ENCODE data around the gene HTD2. TPM values are rescaled to one million over a fixed set of nuclear protein-coding genes. Genes with fewer than 3 reads are reported as not detected.

HTD2 gene
- total RNA-seq, 1 experiment from 2014 or later: 6.8 TPM

- peak overlapping the region; percentile 79 for H3K4me3 ChIP-seq
- DNase-seq (ENCODE audit: low read depth in 1 of 2, low spot score in 2 of 2): peak; percentile 47 to 48
- peaks cover 46% of the 10 kb centered on the region for H3K36me3 ChIP-seq
- H3K4me1 ChIP-seq (replicated peaks): peaks cover 4% of the 10 kb centered on the region
- H3K27me3 ChIP-seq (replicated peaks): no peaks in the 10 kb centered on the region
- no peaks in the 10 kb centered on the region for H3K9me3 ChIP-seq (replicated peaks)
- H3K27ac ChIP-seq: no peak overlapping the region
These were observed 1.4 kb downstream of the HTD2 start for GRCh38 chr3:58307639-58308215.

- Histone ChIP-seq H3K4me3 (no peak overlapping the region), H3K36me3 (peaks cover 56% of the 10 kb centered on the region), H3K27me3 (replicated peaks) (no peaks in the 10 kb centered on the region), H3K27ac (no peak overlapping the region), H3K9me3 (replicated peaks) (no peaks in the 10 kb centered on the region), H3K4me1 (replicated peaks) (peaks cover 4% of the 10 kb centered on the region)
- no peak for DNase-seq (ENCODE audit: low read depth in 1 of 2, low spot score in 2 of 2)
These were observed 2.4 kb downstream of the HTD2 start for GRCh38 chr3:58308728-58309127.

- Histone ChIP-seq H3K27ac (no peak overlapping the region), H3K4me1 (replicated peaks) (no peaks in the 10 kb centered on the region), H3K4me3 (no peak overlapping the region), H3K27me3 (replicated peaks) (no peaks in the 10 kb centered on the region), H3K36me3 (peaks cover 74% of the 10 kb centered on the region), H3K9me3 (replicated peaks) (no peaks in the 10 kb centered on the region)
- DNase-seq (ENCODE audit: low read depth in 1 of 2, low spot score in 2 of 2): no peak
These were observed 11.5 kb downstream of the HTD2 start for GRCh38 chr3:58317811-58318210.

GRCh38 chr3:58321791-58322190 is 15.5 kb downstream of the HTD2 start:
- H3K27ac ChIP-seq: no peak overlapping the region
- H3K9me3 ChIP-seq (replicated peaks): no peaks in the 10 kb centered on the region
- peaks cover 10% of the 10 kb centered on the region for H3K4me1 ChIP-seq (replicated peaks)
- H3K4me3 ChIP-seq: no peak overlapping the region
- no peak for DNase-seq (ENCODE audit: low read depth in 1 of 2, low spot score in 2 of 2)
- H3K36me3 ChIP-seq: peaks cover 39% of the 10 kb centered on the region
- H3K27me3 ChIP-seq (replicated peaks): no peaks in the 10 kb centered on the region

GRCh38 chr3:58322793-58323192 is 16.5 kb downstream of the HTD2 start:
- H3K27me3 ChIP-seq (replicated peaks): no peaks in the 10 kb centered on the region

GRCh38 chr3:58323529-58324390 is 17.4 kb downstream of the HTD2 start:
- H3K4me1 ChIP-seq (replicated peaks): peaks cover 10% of the 10 kb centered on the region
- H3K36me3 ChIP-seq: peaks cover 21% of the 10 kb centered on the region
- no peak overlapping the region for H3K4me3 ChIP-seq
- no peak for DNase-seq (ENCODE audit: low read depth in 1 of 2, low spot score in 2 of 2)
- no peaks in the 10 kb centered on the region for H3K9me3 ChIP-seq (replicated peaks)
- no peaks in the 10 kb centered on the region for H3K27me3 ChIP-seq (replicated peaks)
- no peak overlapping the region for H3K27ac ChIP-seq

More at GRCh38 chr3:58322793-58323192, 16.5 kb downstream of the HTD2 start:
- Histone ChIP-seq H3K27ac (no peak overlapping the region), H3K36me3 (peaks cover 29% of the 10 kb centered on the region), H3K4me3 (no peak overlapping the region), H3K4me1 (replicated peaks) (peaks cover 10% of the 10 kb centered on the region), H3K9me3 (replicated peaks) (no peaks in the 10 kb centered on the region)
- no peak for DNase-seq (ENCODE audit: low read depth in 1 of 2, low spot score in 2 of 2)

GRCh38 chr3:58324391-58325390 is 18.4 kb downstream of the HTD2 start:
- H3K27me3 ChIP-seq (replicated peaks): no peaks in the 10 kb centered on the region
- peaks cover 13% of the 10 kb centered on the region for H3K36me3 ChIP-seq
- no peaks in the 10 kb centered on the region for H3K9me3 ChIP-seq (replicated peaks)
- no peak overlapping the region for H3K4me3 ChIP-seq
- peaks cover 10% of the 10 kb centered on the region for H3K4me1 ChIP-seq (replicated peaks)
- no peak for DNase-seq (ENCODE audit: low read depth in 1 of 2, low spot score in 2 of 2)
- H3K27ac ChIP-seq: no peak overlapping the region

- peaks cover 10% of the 10 kb centered on the region for H3K4me1 ChIP-seq (replicated peaks)
- peak in 1 of 2 experiments; percentile 26 for DNase-seq (ENCODE audit: low read depth in 1 of 2, low spot score in 2 of 2)
- H3K4me3 ChIP-seq: no peak overlapping the region
- no peaks in the 10 kb centered on the region for H3K9me3 ChIP-seq (replicated peaks)
- no peak overlapping the region for H3K27ac ChIP-seq
- H3K27me3 ChIP-seq (replicated peaks): no peaks in the 10 kb centered on the region
- peaks cover 9% of the 10 kb centered on the region for H3K36me3 ChIP-seq
These were observed 19.2 kb downstream of the HTD2 start for GRCh38 chr3:58325525-58325992.

GRCh38 chr3:58326267-58326900 is 20.1 kb downstream of the HTD2 start:
- H3K9me3 ChIP-seq (replicated peaks): no peaks in the 10 kb centered on the region
- H3K4me3 ChIP-seq: no peak overlapping the region
- peaks cover 3% of the 10 kb centered on the region for H3K36me3 ChIP-seq
- DNase-seq (ENCODE audit: low read depth in 1 of 2, low spot score in 2 of 2): no peak
- H3K4me1 ChIP-seq (replicated peaks): peaks cover 10% of the 10 kb centered on the region
- H3K27ac ChIP-seq: no peak overlapping the region
- no peaks in the 10 kb centered on the region for H3K27me3 ChIP-seq (replicated peaks)

GRCh38 chr3:58329150-58329921 is 23.0 kb downstream of the HTD2 start:
- peaks cover 5% of the 10 kb centered on the region; the same call in 1 of the 2 replicates for H3K9me3 ChIP-seq (replicated peaks)
- H3K36me3 ChIP-seq: peaks cover 5% of the 10 kb centered on the region; the same call in 1 of the 2 replicates
- H3K4me1 ChIP-seq (replicated peaks): peaks cover 28% of the 10 kb centered on the region
- H3K27ac ChIP-seq: no peak overlapping the region
- no peak overlapping the region for H3K4me3 ChIP-seq
- H3K27me3 ChIP-seq (replicated peaks): no peaks in the 10 kb centered on the region
- DNase-seq (ENCODE audit: low read depth in 1 of 2, low spot score in 2 of 2): no peak

- Histone ChIP-seq H3K9me3 (replicated peaks) (peaks cover 5% of the 10 kb centered on the region; the same call in 1 of the 2 replicates), H3K27ac (no peak overlapping the region), H3K4me1 (replicated peaks) (peaks cover 34% of the 10 kb centered on the region), H3K36me3 (peaks cover 5% of the 10 kb centered on the region; the same call in 1 of the 2 replicates), H3K4me3 (no peak overlapping the region), H3K27me3 (replicated peaks) (no peaks in the 10 kb centered on the region)
- no peak for DNase-seq (ENCODE audit: low read depth in 1 of 2, low spot score in 2 of 2)
These were observed 23.6 kb downstream of the HTD2 start for GRCh38 chr3:58329922-58330413.

GRCh38 chr3:58331593-58332152 is 25.4 kb downstream of the HTD2 start:
- Histone ChIP-seq H3K4me1 (replicated peaks) (peaks cover 38% of the 10 kb centered on the region), H3K9me3 (replicated peaks) (peaks cover 5% of the 10 kb centered on the region; the same call in 1 of the 2 replicates), H3K36me3 (peaks cover 5% of the 10 kb centered on the region; the same call in 1 of the 2 replicates), H3K4me3 (no peak overlapping the region), H3K27me3 (replicated peaks) (no peaks in the 10 kb centered on the region), H3K27ac (no peak overlapping the region)
- no peak for DNase-seq (ENCODE audit: low read depth in 1 of 2, low spot score in 2 of 2)
